Stimulated activated CD8-positive, alpha-beta memory T cell treated with anti-CD3 and anti-CD28 coated beads, Interleukin-7, amount 100 ng/mL, for 1 hour (primary cell): ENCODE results near the gene ESYT1.
"Not testable (repeated sequence)": the region's sequence is repeated elsewhere in the genome, so short reads cannot be mapped to it uniquely, and the experiment has no call there.

Experiments
- DNase-seq, 2 donors: peaks; one replicate each; pipeline ENCODE4 v3.0.0-alpha.2; 2020; ENCODE audit warnings: low read depth in 2 of 2

The ESYT1 gene

GRCh38 chr12:56103066-56103711, 24.9 kb upstream of the ESYT1 start:
- DNase-seq: no peak

- no peak for DNase-seq
Measured at GRCh38 chr12:56103823-56104108, 24.3 kb upstream of the ESYT1 start.

GRCh38 chr12:56104109-56104814, 23.8 kb upstream of the ESYT1 start, which contains the start of gene PA2G4:
Gene PA2G4, plus strand, starts transcription at chr12:56104559. Its CDS starts 179 bp downstream, at chr12:56104738.
- peak; percentile 89 to 93 for DNase-seq

GRCh38 chr12:56104815-56105608, 23.1 kb upstream of the ESYT1 start:
- DNase-seq: no peak

GRCh38 chr12:56105609-56105902, 22.5 kb upstream of the ESYT1 start:
- no peak for DNase-seq

- DNase-seq: no peak
Measured at GRCh38 chr12:56107242-56107641, 20.8 kb upstream of the ESYT1 start.

- DNase-seq: no peak
Measured at GRCh38 chr12:56110571-56110970, 17.5 kb upstream of the ESYT1 start.

- no peak for DNase-seq
Measured at GRCh38 chr12:56114084-56114483, 14.0 kb upstream of the ESYT1 start.

GRCh38 chr12:56115329-56115728, 12.7 kb upstream of the ESYT1 start:
- DNase-seq: no peak

GRCh38 chr12:56116267-56117081, 11.6 kb upstream of the ESYT1 start, which contains the start of gene RPL41:
Gene RPL41, plus strand, starts transcription at chr12:56116633.
- DNase-seq: peak; percentile 92

GRCh38 chr12:56117082-56117706, 10.9 kb upstream of the ESYT1 start:
- not testable (repeated sequence) for DNase-seq

GRCh38 chr12:56117778-56118687, 10.0 kb upstream of the ESYT1 start, which contains the start of gene ZC3H10:
Gene ZC3H10, plus strand, starts transcription at chr12:56118266. Its CDS starts 2,297 bp downstream, at chr12:56120563.
- DNase-seq: peak; percentile 92 to 93

GRCh38 chr12:56118688-56119357, 9.2 kb upstream of the ESYT1 start:
- DNase-seq: no peak

GRCh38 chr12:56119361-56119796, 8.7 kb upstream of the ESYT1 start:
- DNase-seq: no peak

- no peak for DNase-seq
Measured at GRCh38 chr12:56120158-56120846, 7.8 kb upstream of the ESYT1 start.

GRCh38 chr12:56121204-56121870, 6.7 kb upstream of the ESYT1 start:
- DNase-seq: no peak

- DNase-seq: no peak
Measured at GRCh38 chr12:56122637-56123036, 5.4 kb upstream of the ESYT1 start.

- DNase-seq: no peak
Measured at GRCh38 chr12:56124133-56124532, 3.9 kb upstream of the ESYT1 start.
